Activated CD4-positive, alpha-beta T cell treated with anti-CD3 and anti-CD28 coated beads, Interleukin-2, amount 50 U/mL, for 24 hours (primary cell): ENCODE measurements around the gene KCNMA1.

Source experiments
- DNase-seq, 2 donors: peaks; one replicate each; pipeline ENCODE4 v3.0.0-alpha.2; 2020; ENCODE audit warnings: low read depth in 1 of 2, low spot score in 1 of 2

The KCNMA1 gene

GRCh38 chr10:76925636-76926405 lies 711.8 kb downstream of the KCNMA1 start:
- no peak for DNase-seq

- DNase-seq, result no peak
Observed at GRCh38 chr10:76922666-76923065, 714.9 kb downstream of the KCNMA1 start.

GRCh38 chr10:76921383-76922010 lies 716.1 kb downstream of the KCNMA1 start:
- DNase-seq, result no peak

GRCh38 chr10:76920581-76920980 lies 717.0 kb downstream of the KCNMA1 start:
- no peak for DNase-seq

- DNase-seq, result no peak
Observed at GRCh38 chr10:76918106-76918505, 719.5 kb downstream of the KCNMA1 start.

GRCh38 chr10:76917071-76917470 lies 720.5 kb downstream of the KCNMA1 start:
- no peak for DNase-seq

GRCh38 chr10:76916536-76916935 lies 721.1 kb downstream of the KCNMA1 start:
- no peak for DNase-seq

- no peak for DNase-seq
Observed at GRCh38 chr10:76915316-76915715, 722.3 kb downstream of the KCNMA1 start.

- no peak for DNase-seq
Observed at GRCh38 chr10:76911184-76911583, 726.4 kb downstream of the KCNMA1 start.

- DNase-seq, result no peak
Observed at GRCh38 chr10:76910184-76910962, 727.2 kb downstream of the KCNMA1 start.

GRCh38 chr10:76906256-76906655 lies 731.4 kb downstream of the KCNMA1 start:
- DNase-seq, result no peak

GRCh38 chr10:76905251-76905650 lies 732.4 kb downstream of the KCNMA1 start:
- DNase-seq, result no peak

- no peak for DNase-seq
Observed at GRCh38 chr10:76903387-76903945, 734.1 kb downstream of the KCNMA1 start.

- DNase-seq, result no peak
Observed at GRCh38 chr10:76902949-76903348, 734.7 kb downstream of the KCNMA1 start.

- no peak for DNase-seq
Observed at GRCh38 chr10:76901701-76902100, 735.9 kb downstream of the KCNMA1 start.

GRCh38 chr10:76899490-76899889 lies 738.1 kb downstream of the KCNMA1 start:
- no peak for DNase-seq

GRCh38 chr10:76892766-76893479 lies 744.7 kb downstream of the KCNMA1 start:
- DNase-seq, result no peak

GRCh38 chr10:76887223-76888010 lies 750.2 kb downstream of the KCNMA1 start:
- no peak for DNase-seq

GRCh38 chr10:76885816-76886215 lies 751.8 kb downstream of the KCNMA1 start:
- DNase-seq, result no peak

GRCh38 chr10:76884673-76885275 lies 752.8 kb downstream of the KCNMA1 start:
- no peak for DNase-seq
